PC-9 (cell line): ENCODE measurements around the gene SLC6A8. TPM values are rescaled to one million over a fixed set of nuclear protein-coding genes. Genes with fewer than 3 reads are reported as not detected.
A peak's percentile ranks its signal among the peaks of the same experiment; 100 is the strongest.

ENCODE experiments used
- BruUV-seq: library from RNA; stranded (reverse); fragments of 400-500 nt; replicated peaks from 2 replicates; lab custom pipeline; 2021; lab: Mats Ljungman, UMichigan
- CTCF ChIA-PET: fragments of 300-600 bp; sonication (Branson Sonifier 250); formaldehyde crosslinking; loops from one replicate; lab custom pipeline; 2022; ENCODE audit warnings: antibody characterized with exemption; lab: Charles Lee
- POLR2A ChIA-PET: fragments of 300-600 bp; sonication (Branson Sonifier 250); formaldehyde crosslinking; loops from one replicate; lab custom pipeline; 2022; ENCODE audit warnings: antibody characterized with exemption; ENCODE audit not compliant: unreplicated experiment; lab: Charles Lee
- DNase-seq, 2 experiments: peaks; one replicate each; pipeline versions ENCODE4 v3.0.0 to v3.0.0-alpha.2; 2015 to 2022; ENCODE audit warnings: mixed read lengths in 1 of 2
- H2AFZ ChIP-seq: fragments of 200-600 bp; sonication (generic); 2 replicates; pipeline ENCODE4 v1.8.1; 2017; ENCODE audit warnings: antibody characterized with exemption
- H3F3A ChIP-seq: fragments of 200-600 bp; sonication (generic); 2 replicates; pipeline ENCODE4 v1.8.1; 2017; ENCODE audit warnings: antibody characterized with exemption, mild to moderate bottlenecking, low read depth; ENCODE audit not compliant: insufficient read depth
- H3K27ac ChIP-seq: fragments of 200-600 bp; sonication (generic); 2 replicates; pipeline ENCODE4 v1.6.1; 2016; ENCODE audit warnings: mixed run types
- H3K27me3 ChIP-seq: fragments of 200-600 bp; sonication (generic); 2 replicates; pipeline ENCODE4 v1.6.1; 2016; ENCODE audit warnings: low read depth, mixed run types; ENCODE audit not compliant: insufficient read depth
- H3K36me3 ChIP-seq: fragments of 200-600 bp; sonication (generic); 2 replicates; pipeline ENCODE4 v1.6.1; 2016; ENCODE audit warnings: low read depth, mixed run types
- H3K4me1 ChIP-seq: fragments of 200-600 bp; sonication (generic); replicated peaks from 2 replicates; pipeline ENCODE4 v1.6.1; 2016; ENCODE audit warnings: mixed run types; ENCODE audit not compliant: insufficient read depth
- H3K4me2 ChIP-seq: fragments of 200-600 bp; sonication (generic); 2 replicates; pipeline ENCODE4 v1.6.1; 2017; ENCODE audit warnings: mixed run types
- H3K4me3 ChIP-seq: fragments of 200-600 bp; sonication (generic); 2 replicates; pipeline ENCODE4 v1.6.1; 2016; ENCODE audit warnings: mixed run types
- H3K79me2 ChIP-seq: fragments of 200-600 bp; sonication (generic); 2 replicates; pipeline ENCODE4 v1.6.1; 2017; ENCODE audit warnings: low read depth, mixed run types
- H3K9me2 ChIP-seq: fragments of 200-600 bp; sonication (generic); 2 replicates; pipeline ENCODE4 v1.8.1; 2017; ENCODE audit warnings: mild to moderate bottlenecking; ENCODE audit not compliant: insufficient read depth
- H3K9me3 ChIP-seq: fragments of 200-600 bp; sonication (generic); 2 replicates; pipeline ENCODE4 v1.8.1; 2016; ENCODE audit warnings: low read depth; ENCODE audit not compliant: insufficient read depth
- H4K20me1 ChIP-seq: fragments of 200-600 bp; sonication (generic); 2 replicates; pipeline ENCODE4 v1.8.1; 2017; ENCODE audit not compliant: insufficient read depth
- EZH2 ChIP-seq: fragments of 200-600 bp; sonication (generic); IDR thresholded peaks from 2 replicates; pipeline ENCODE4 v1.8.0; 2017; ENCODE audit warnings: antibody characterized with exemption, low read depth
- intact Hi-C: fragments of 100-400 bp; cut with micrococcal nuclease; formaldehyde crosslinking; loops from one replicate; pipeline ENCODE4 v1.10.0; 2022; ENCODE audit not compliant: unreplicated experiment
- total RNA-seq: library from RNA; stranded (reverse); gene quantifications from 2 replicates; pipeline ENCODE4 v1.2.3, GENCODE V29; 2021
- TF ChIP-seq, protein P1 (sequence below): fragments of 200-600 bp; sonication (generic); conservative IDR thresholded peaks from 2 replicates; pipeline ENCODE4 v1.6.1; 2017; ENCODE audit warnings: mixed run types, antibody characterized with exemption, mild to moderate bottlenecking, moderate library complexity

Gene SLC6A8
- total RNA-seq, 1 experiment from 2014 or later: 40.5 TPM

DNA sequence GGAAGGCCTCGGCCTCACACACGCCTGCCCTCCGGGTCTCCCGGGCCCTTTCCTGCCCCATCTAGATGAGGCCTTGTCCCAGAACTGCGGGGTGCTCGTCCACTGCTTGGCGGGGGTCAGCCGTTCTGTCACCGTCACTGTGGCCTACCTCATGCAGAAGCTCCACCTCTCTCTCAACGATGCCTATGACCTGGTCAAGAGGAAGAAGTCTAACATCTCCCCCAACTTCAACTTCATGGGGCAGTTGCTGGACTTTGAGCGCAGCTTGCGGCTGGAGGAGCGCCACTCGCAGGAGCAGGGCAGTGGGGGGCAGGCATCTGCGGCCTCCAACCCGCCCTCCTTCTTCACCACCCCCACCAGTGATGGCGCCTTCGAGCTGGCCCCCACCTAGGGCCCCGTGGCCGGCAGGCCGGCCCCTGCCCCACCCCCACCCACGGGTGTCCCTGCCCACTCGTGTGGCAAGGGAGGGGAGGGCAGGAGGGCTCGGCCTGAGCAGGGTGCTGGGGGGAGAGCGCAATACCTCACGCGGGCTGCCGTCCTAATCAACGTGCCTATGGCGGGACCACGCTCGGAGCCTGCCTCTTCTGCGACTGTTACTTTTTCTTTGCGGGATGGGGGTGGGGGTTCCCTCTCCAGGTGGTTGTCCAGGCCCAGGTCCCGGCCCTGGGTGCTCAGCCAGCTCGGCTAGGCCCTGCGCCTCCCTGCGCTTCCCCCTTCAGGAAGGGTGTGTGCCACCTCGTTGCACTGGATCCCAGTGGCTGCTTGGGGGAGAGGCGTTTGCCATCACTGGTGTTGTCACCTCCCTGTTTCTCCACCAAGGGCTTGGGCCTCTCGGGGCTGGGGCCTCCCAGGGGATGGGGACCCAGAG is 37.6 kb upstream of the SLC6A8 start:
- peaks cover 9% of the 10 kb centered on the region for H3K4me1 ChIP-seq
- H3K4me3 ChIP-seq: no peak overlapping the region
- BruUV-seq: no TSS peak
- ChIA-PET POLR2A (no interaction called here), CTCF (interaction anchor here (0.6 to 1.1 kb wide), 4 partner anchors 96 to 237 kb away, joined by 4 to 7 read pairs (median 4); no protein-coding TSS in a partner anchor)
- DNase-seq: no peak
- H3K9me2 ChIP-seq: no peaks in the 10 kb centered on the region
- no peak for TF ChIP-seq EZH2
- TF ChIP-seq, protein P1, sequence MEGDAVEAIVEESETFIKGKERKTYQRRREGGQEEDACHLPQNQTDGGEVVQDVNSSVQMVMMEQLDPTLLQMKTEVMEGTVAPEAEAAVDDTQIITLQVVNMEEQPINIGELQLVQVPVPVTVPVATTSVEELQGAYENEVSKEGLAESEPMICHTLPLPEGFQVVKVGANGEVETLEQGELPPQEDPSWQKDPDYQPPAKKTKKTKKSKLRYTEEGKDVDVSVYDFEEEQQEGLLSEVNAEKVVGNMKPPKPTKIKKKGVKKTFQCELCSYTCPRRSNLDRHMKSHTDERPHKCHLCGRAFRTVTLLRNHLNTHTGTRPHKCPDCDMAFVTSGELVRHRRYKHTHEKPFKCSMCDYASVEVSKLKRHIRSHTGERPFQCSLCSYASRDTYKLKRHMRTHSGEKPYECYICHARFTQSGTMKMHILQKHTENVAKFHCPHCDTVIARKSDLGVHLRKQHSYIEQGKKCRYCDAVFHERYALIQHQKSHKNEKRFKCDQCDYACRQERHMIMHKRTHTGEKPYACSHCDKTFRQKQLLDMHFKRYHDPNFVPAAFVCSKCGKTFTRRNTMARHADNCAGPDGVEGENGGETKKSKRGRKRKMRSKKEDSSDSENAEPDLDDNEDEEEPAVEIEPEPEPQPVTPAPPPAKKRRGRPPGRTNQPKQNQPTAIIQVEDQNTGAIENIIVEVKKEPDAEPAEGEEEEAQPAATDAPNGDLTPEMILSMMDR: no peak
- no peak overlapping the region for H3K4me2 ChIP-seq
- no peaks in the 10 kb centered on the region for H3K79me2 ChIP-seq
- peaks cover 5% of the 10 kb centered on the region for H3K27me3 ChIP-seq
- H3K27ac ChIP-seq: no peak overlapping the region
- no peaks in the 10 kb centered on the region for H3F3A ChIP-seq
- H2AFZ ChIP-seq: no peak overlapping the region
- H4K20me1 ChIP-seq: no peaks in the 10 kb centered on the region
- intact Hi-C loops: loop anchor here (5.0 kb wide), 1 partner anchor 38 kb away; no protein-coding TSS in a partner anchor
- no peaks in the 10 kb centered on the region for H3K9me3 ChIP-seq
- no peaks in the 10 kb centered on the region for H3K36me3 ChIP-seq

DNA sequence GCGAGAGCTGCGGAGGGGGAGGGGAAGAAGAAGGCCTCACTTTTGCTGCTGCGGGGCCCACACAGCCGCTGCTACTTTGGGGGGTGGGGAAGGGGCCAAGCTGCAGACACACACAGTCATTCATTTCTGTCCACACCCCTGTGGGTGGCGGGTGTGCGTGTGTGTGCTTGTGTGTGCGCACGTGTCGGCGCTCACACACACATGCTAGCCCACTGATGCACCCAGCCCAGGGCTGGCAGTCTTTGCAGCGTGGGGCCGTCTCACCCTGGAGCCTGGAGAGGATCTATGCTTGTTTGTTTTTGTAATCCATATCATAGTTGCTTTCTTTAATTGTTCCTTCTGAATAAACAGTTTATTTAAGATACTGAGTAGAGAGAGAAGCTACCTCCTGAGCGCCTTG is 36.8 kb upstream of the SLC6A8 start:
- no peak overlapping the region for H2AFZ ChIP-seq
- H3K4me3 ChIP-seq: no peak overlapping the region
- no peaks in the 10 kb centered on the region for H3K9me3 ChIP-seq
- no peak for DNase-seq
- H3K4me1 ChIP-seq: peaks cover 6% of the 10 kb centered on the region
- H3K9me2 ChIP-seq: no peaks in the 10 kb centered on the region
- no peaks in the 10 kb centered on the region for H3K79me2 ChIP-seq
- ChIA-PET POLR2A (no interaction called here), CTCF (interaction anchor here (0.6 to 1.1 kb wide), 3 partner anchors 9 to 97 kb away, joined by 3 to 7 read pairs (median 3); no protein-coding TSS in a partner anchor)
- no peaks in the 10 kb centered on the region for H4K20me1 ChIP-seq
- TF ChIP-seq, protein P1: no peak
- TF ChIP-seq EZH2: no peak
- H3K4me2 ChIP-seq: no peak overlapping the region
- no peaks in the 10 kb centered on the region for H3K27me3 ChIP-seq
- no peaks in the 10 kb centered on the region for H3K36me3 ChIP-seq
- BruUV-seq: no TSS peak
- H3K27ac ChIP-seq: no peak overlapping the region
- intact Hi-C loops: no loop called here
- H3F3A ChIP-seq: no peaks in the 10 kb centered on the region

DNA sequence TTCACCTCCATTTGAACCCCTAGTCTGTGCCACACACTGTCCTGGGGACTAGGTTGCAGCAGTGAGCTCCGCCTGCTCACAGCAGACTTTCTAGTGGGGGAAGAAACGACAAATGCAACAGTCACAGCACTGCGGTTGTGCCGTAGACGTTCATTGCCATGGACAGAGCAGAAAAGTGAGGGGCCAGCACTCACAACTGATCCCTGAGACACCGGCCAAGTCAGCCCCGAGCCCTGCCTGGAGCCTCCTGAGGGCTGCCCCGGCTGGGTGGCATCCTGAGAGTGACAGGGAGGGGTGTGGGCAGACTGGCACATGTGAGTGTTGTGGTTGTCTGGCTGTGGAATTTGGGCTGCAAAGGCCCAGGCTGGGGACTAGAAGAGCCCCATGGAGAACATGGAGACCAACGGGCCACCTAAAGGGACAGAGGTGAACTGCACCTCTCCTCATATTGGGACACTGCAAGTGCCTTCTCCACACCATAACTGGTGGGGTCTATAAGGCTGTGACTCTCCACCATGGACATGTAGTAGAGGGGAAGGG is 36.1 kb upstream of the SLC6A8 start:
- H3K4me2 ChIP-seq: no peak overlapping the region
- ChIA-PET POLR2A (no interaction called here), CTCF (interaction anchor here (0.6 to 1.1 kb wide), 3 partner anchors 9 to 97 kb away, joined by 3 to 7 read pairs (median 3); no protein-coding TSS in a partner anchor)
- H2AFZ ChIP-seq: no peak overlapping the region
- H3K9me3 ChIP-seq: no peaks in the 10 kb centered on the region
- H4K20me1 ChIP-seq: no peaks in the 10 kb centered on the region
- no peaks in the 10 kb centered on the region for H3F3A ChIP-seq
- H3K9me2 ChIP-seq: no peaks in the 10 kb centered on the region
- no peaks in the 10 kb centered on the region for H3K79me2 ChIP-seq
- TF ChIP-seq EZH2: no peak
- TF ChIP-seq, protein P1: peak; percentile 59
- H3K4me1 ChIP-seq: no peaks in the 10 kb centered on the region
- intact Hi-C loops: no loop called here
- DNase-seq: no peak
- no peaks in the 10 kb centered on the region for H3K36me3 ChIP-seq
- no peak overlapping the region for H3K27ac ChIP-seq
- no peaks in the 10 kb centered on the region for H3K27me3 ChIP-seq
- no peak overlapping the region for H3K4me3 ChIP-seq
- no TSS peak for BruUV-seq
